Effector CD4-positive, alpha-beta T cell (primary cell): ENCODE data around the gene ITPKB.
A peak's percentile ranks its signal among the peaks of the same experiment; 100 is the strongest.
"Not testable (repeated sequence)": the region's sequence is repeated elsewhere in the genome, so short reads cannot be mapped to it uniquely, and the experiment has no call there.

Source experiments
- DNase-seq: peaks from one replicate; pipeline ENCODE4 v3.0.0-alpha.2; 2020
- total RNA-seq: gene quantifications from one replicate; lab custom pipeline; 2026; lab: John Stamatoyannopoulos, UW

Gene ITPKB
- total RNA-seq: 733 reads per million, percentile 99 among the genes with 10 or more reads in this experiment

- peak; percentile 66 for DNase-seq
Observed at GRCh38 chr1:226738995-226739695, at the start of gene ITPKB. Gene ITPKB, minus strand, starts transcription at chr1:226739282. Its CDS starts 1,824 bp downstream, at chr1:226737458.

DNA sequence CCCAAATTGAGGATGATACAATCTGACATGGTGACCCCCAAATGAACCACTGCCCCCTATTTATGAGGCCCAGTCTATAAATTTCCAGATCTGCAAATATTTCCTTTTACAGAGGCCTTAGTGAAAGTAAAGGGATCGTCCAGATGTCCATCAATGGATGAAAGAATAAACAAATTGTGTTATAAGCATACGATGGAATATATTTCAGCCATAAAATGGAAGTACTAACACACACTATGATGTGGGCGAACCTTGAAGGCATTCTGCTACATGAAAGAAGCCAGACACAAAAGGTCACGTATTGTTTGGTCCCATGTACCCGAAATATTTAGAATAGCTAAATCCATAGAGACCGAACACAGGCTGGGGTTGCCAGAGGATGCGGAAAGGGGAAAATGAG is 48.6 kb upstream of the ITPKB start:
- DNase-seq: no peak

DNA sequence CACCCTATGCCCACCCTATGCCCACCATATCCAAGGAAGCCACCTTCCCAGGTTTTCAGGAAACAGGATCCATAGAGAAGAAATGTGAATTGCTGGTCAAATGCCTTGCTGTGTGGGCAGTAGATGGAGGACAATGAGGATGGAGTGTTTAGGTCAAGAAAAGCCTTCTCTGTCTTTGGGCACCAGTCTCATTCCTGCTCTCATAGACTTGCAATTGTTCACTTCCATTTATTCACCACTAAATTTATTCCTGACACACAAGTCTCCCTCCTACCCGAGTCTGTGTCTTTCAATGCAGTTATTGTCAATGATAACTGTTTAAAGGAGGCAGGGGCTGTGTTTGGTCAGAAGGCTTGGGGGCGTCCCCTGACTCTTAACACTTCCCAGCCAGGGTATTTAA is 48.0 kb upstream of the ITPKB start:
- no peak for DNase-seq

DNA sequence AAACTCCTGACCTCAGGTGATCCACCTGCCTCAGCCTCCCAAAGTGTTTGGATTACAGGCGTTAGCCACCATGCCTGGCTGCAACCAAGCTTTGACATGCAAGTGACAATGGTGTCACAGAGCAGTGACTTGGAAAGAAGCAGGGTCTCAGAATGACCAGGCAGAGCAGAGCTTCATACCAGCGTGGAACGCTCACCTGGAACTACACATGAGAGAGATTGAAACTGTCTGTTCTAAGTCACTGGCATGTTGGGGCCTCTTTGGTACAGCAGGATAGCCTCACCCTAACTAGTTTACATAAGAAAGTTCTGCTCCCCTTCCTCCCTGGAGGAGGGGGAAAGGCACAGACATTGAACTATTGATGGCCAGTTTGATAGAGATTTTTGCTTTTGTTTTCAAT is 47.5 kb upstream of the ITPKB start:
- DNase-seq: no peak

DNA sequence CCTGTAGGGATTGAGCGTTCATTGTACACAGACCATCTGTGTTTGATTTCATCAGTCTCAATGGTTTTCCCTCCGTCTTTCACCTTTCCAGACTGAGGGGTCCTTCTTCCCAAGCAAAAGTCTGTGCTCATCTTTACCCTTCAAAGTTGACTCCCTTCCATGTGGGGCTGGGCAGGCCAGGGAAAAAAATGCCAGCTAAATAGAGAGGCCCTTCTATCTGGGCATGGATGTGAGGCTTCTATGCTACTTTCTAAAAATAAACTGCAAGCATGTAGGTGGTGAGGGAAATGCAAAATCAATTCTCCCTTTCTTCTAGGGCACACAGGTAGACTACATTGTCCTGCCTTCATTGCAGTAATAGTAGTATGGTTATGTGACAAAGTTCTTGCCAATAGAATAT is 46.7 kb upstream of the ITPKB start:
- no peak for DNase-seq

- no peak for DNase-seq
Observed at GRCh38 chr1:226784081-226785049, 45.3 kb upstream of the ITPKB start.

GRCh38 chr1:226782845-226783601 is 43.9 kb upstream of the ITPKB start:
- no peak for DNase-seq

DNA sequence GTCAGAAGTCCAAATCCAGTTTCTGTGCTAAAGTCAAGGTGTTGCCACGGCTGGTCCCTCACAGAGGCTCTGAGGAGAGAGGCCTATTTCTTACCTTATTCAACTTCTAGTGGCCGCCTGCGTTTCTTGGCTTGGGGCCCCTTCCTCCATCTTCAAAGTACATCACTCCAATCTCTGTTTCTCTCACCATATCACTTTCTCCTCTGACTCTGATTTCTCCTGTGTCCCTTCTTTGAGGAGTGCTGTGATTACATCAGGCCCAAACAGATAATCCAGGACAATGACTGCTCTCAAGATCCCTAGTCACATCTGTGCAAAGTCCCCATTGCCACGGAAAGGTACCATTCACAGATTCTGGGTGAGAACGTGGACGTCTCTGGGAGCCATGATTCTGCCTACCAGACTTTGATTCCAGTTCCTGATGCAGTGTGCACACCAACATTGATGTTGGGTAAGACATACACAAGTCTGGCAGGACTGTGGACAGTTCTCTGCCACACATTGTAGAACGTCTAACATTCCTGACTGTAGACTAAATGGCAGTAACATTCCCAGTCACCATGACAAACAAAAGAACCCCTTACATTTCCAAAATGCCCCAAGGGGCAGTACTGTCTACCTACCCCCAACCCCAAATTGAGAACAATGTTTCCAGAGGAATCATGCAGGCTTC is 43.0 kb upstream of the ITPKB start:
- no peak for DNase-seq

DNA sequence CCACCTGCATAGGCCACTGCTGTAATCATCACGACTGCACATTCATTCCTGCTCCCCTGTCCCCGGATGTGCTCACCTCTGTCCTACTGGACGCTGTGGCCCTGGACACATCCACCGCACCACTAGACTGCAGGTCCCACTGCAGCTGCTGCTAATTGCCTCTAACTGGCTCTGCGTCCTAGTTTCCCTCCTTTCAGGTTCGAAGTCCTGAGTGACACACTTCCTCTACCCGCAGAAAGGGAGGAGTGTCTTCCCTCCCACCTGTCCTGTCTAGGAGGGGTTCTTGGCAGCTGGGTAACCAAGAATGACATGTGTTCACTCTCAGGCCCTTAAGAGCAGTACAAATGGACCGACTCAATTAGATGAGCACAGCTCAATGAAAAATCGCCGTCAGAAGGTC is 40.5 kb upstream of the ITPKB start:
- no peak for DNase-seq

DNA sequence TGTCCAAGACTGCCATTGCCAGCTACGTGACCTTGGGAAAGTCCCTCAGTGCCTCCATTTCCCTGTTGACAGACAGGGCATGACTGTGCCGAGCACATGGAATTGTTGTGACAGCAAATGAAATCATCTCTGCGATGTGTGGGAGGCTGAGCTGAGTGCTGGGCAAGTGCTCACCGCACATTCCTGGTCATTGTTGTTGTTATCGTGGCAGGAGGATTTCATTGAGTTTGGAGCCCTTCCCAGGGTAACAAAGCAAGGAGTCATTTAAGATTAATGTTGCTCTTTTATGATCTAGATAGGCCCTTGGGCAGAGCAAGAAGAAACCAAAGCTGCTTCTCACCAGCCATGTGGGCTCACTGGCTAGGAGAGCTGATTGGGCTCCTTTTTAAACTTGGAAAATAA is 39.6 kb upstream of the ITPKB start:
- DNase-seq: no peak

GRCh38 chr1:226776975-226777374 is 37.9 kb upstream of the ITPKB start:
- no peak for DNase-seq

DNA sequence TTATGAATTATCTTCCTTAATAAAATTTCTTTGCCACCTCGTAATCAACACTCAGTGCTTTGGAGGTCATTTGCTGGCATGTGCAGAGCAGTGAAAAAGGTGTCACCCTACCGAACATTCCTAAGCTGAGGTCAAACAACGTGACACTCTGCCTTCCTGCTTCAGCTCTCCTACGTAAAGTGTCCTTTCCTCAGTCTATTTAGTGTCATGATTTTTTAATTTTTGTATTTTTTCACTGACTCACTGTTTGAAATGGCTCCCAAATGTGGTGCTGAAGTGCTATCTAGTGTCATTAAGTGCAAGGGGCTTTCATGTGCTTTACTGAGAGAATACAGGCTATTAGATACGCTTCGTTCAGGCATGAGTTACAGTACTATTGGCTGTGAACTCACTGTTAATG is 37.0 kb upstream of the ITPKB start:
- no peak for DNase-seq

DNA sequence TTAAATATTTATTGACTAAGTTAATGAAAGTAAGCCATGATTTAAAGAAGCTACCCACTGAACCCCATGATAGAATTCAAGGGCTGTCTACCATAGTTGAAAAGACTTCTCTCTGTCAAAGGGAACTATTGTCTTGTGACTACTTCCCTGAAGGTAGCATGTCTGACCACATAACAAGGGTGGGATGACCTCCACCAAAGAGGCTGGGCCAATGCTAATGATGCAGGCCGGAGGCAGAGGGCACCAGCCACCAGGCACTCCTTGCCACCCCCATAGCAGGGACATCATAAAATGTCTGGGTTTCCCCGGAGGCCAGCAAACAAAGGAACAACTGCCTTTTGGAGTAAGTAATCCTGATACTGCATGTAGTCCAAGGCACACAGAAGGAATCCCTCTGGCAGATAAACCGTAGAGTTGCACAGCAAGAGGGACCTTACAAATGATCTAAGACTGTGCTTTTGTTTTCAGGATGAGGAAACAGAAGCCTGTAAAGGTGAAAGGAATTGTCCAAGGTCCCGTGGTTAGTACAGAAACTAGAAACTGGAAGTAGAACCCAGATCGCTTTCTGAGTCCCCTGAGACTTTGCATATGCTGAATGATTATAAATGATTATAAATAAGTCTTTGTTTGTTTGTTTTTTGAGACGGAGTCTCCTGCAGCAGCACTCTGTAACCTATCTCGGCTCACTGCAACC is 33.5 kb upstream of the ITPKB start:
- no peak for DNase-seq

GRCh38 chr1:226767170-226767569 is 28.1 kb upstream of the ITPKB start:
- not testable (repeated sequence) for DNase-seq

DNA sequence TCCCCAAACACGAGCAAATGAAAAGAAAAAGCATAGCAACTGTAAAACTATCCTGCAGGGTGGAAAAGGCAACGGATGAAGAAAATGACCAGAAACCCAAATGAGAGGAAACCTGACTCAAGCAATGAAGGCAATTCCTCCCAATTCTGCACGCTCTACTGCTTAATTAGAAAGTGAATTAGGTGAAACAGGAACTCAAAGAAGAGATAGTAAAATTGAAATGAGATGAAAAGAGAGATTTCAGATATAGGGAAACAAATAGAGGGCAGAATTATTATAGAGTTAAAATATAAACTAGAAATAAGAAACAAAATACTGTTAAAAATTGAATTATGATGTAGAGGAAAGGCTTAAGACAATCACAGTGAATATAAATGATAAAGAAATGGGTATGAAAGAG is 27.5 kb upstream of the ITPKB start:
- DNase-seq: no peak

DNA sequence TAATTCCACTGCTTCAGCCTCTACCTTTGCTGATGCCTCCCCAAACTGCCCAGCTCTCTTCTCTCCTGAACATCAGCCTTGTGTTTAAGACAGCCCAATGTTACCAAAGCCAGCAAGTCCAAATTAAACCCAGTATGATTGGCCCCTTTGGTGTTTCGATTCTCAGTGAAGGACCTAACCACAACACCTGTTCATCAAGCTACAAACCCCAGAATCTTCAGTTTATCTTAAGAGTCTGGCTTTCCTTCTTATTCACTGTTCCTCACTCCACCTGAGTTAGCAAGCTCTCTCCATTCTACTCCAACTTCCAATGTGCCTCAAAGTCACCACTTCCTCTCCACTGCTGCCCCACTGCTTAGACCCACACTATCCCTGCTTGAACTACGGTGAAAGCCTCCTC is 25.5 kb upstream of the ITPKB start:
- no peak for DNase-seq

DNA sequence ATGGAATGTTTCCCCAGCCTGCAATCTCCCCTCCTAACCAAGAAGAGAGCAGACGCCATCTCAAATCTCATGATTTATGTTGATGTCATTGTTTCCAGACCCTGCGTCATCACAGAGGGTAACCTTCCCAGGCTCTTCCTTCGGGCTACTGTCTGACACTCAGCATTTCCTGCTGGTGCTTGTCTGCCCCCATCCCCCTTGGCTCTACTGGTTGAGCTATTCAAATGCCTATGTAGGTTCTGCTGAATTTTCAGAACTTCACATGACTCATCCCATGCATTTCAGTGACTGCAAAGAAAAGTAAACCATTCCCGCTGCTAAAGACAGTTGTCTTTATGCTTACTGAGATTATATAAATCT is 24.8 kb upstream of the ITPKB start:
- no peak for DNase-seq

- no peak for DNase-seq
Observed at GRCh38 chr1:226762988-226763904, 24.2 kb upstream of the ITPKB start.

DNA sequence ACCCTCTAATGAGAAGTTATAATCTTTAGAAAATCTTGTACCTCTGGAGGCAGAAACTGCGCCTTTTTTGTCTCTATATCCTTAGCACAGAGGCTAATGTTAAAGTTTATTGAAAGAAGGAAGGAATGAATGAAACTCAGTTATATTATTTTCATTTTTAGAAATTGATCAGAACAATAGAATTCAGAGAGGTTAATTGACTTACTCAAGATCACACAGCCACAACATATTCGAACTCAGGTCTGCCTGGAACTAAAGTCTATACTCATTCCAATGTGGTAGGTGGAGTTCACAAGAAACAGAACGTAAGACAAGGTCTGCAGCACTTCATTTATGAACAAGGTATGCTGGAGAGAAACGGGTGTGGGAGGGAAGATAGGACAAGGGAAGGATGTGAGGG is 23.0 kb upstream of the ITPKB start:
- no peak for DNase-seq

GRCh38 chr1:226761322-226761721 is 22.2 kb upstream of the ITPKB start:
- no peak for DNase-seq
